Astrocyte of the spinal cord (primary cell): Measurements from ENCODE around the gene NAPEPLD.
"Not testable (repeated sequence)": the region's sequence is repeated elsewhere in the genome, so short reads cannot be mapped to it uniquely, and the experiment has no call there.

Source experiments
- DNase-seq: peaks from one replicate; pipeline ENCODE4 v3.0.0; 2011; ENCODE audit warnings: low read depth, low spot score
- H3K4me3 ChIP-seq: 2 replicates; pipeline ENCODE4 v1.5.1; 2011; ENCODE audit warnings: low read depth, mild to moderate bottlenecking, low read length, moderate library complexity
- CTCF ChIP-seq: IDR thresholded peaks from 2 replicates; pipeline ENCODE4 v1.5.1; 2012; ENCODE audit warnings: low read depth, mild to moderate bottlenecking, low read length, inconsistent platforms
- in situ Hi-C: cut with HindIII; loops from 2 replicates; pipeline ENCODE4 v1.10.0; 2017; ENCODE audit warnings: low sequenced_read_pairs

NAPEPLD gene

GRCh38 chr7:103148994-103149807 lies at the start of gene NAPEPLD:
NAPEPLD (minus strand) TSS chr7:103149099; CDS start chr7:103128776, 20,323 bp downstream.
- in situ Hi-C loops, result no loop called here
- TF ChIP-seq CTCF, result no peak
- H3K4me3 ChIP-seq, result peak within 1 kb of the TSS; percentile 78
- DNase-seq, result peak; percentile 91

GRCh38 chr7:103198079-103198478 lies 49.2 kb upstream of the NAPEPLD start:
- H3K4me3 ChIP-seq, in situ Hi-C loops, DNase-seq: not testable (repeated sequence)

- in situ Hi-C loops, H3K4me3 ChIP-seq: not testable (repeated sequence)
- DNase-seq, result peak; percentile 9
Measured at GRCh38 chr7:103195364-103195763, 46.5 kb upstream of the NAPEPLD start.

- in situ Hi-C loops, H3K4me3 ChIP-seq: not testable (repeated sequence)
Measured at GRCh38 chr7:103172415-103173146, 23.7 kb upstream of the NAPEPLD start.

GRCh38 chr7:103171695-103172414 lies 23.0 kb upstream of the NAPEPLD start:
- in situ Hi-C loops, DNase-seq, H3K4me3 ChIP-seq: not testable (repeated sequence)

More at GRCh38 chr7:103172415-103173146, 23.7 kb upstream of the NAPEPLD start:
- DNase-seq, result not testable (repeated sequence)

GRCh38 chr7:103166921-103167544 lies 18.1 kb upstream of the NAPEPLD start:
- H3K4me3 ChIP-seq, DNase-seq, in situ Hi-C loops: not testable (repeated sequence)

GRCh38 chr7:103163087-103163825 lies 14.4 kb upstream of the NAPEPLD start:
- in situ Hi-C loops, H3K4me3 ChIP-seq: not testable (repeated sequence)
- DNase-seq, result peak; percentile 54

- H3K4me3 ChIP-seq, in situ Hi-C loops: not testable (repeated sequence)
- peak; percentile 35 for DNase-seq
Measured at GRCh38 chr7:103162641-103163040, 13.7 kb upstream of the NAPEPLD start.

- DNase-seq, H3K4me3 ChIP-seq, in situ Hi-C loops: not testable (repeated sequence)
Measured at GRCh38 chr7:103161998-103162616, 13.2 kb upstream of the NAPEPLD start.

GRCh38 chr7:103159072-103159471 lies 10.2 kb upstream of the NAPEPLD start:
- DNase-seq, H3K4me3 ChIP-seq, in situ Hi-C loops: not testable (repeated sequence)

- DNase-seq, H3K4me3 ChIP-seq, in situ Hi-C loops: not testable (repeated sequence)
Measured at GRCh38 chr7:103155331-103156024, 6.6 kb upstream of the NAPEPLD start.
